Neural progenitor cell (in vitro differentiated cells): ENCODE measurements around the gene USP7. TPM values are rescaled to one million over a fixed set of nuclear protein-coding genes. Genes with fewer than 3 reads are reported as not detected.

Experiments used
- DNase-seq: peaks from one replicate; pipeline ENCODE4 v3.0.0-alpha.2; 2016; ENCODE audit warnings: low spot score
- H2AFZ ChIP-seq: fragments of 200-600 bp; sonication (generic); replicated peaks from 2 replicates; pipeline ENCODE4 v1.6.1; 2016; ENCODE audit warnings: antibody characterized with exemption
- H3F3A ChIP-seq: fragments of 200-600 bp; sonication (generic); 2 replicates; pipeline ENCODE4 v1.6.1; 2016; ENCODE audit warnings: antibody characterized with exemption, low read depth
- H3K27ac ChIP-seq: fragments of 200-600 bp; sonication (generic); 2 replicates; pipeline ENCODE4 v1.5.1; 2016; ENCODE audit warnings: mild to moderate bottlenecking
- H3K27me3 ChIP-seq: fragments of 200-600 bp; sonication (generic); 2 replicates; pipeline ENCODE4 v1.6.1; 2016; ENCODE audit warnings: mild to moderate bottlenecking, moderate library complexity
- H3K36me3 ChIP-seq: fragments of 200-600 bp; sonication (generic); 2 replicates; pipeline ENCODE4 v1.5.1; 2016
- H3K4me1 ChIP-seq: fragments of 200-600 bp; sonication (generic); 2 replicates; pipeline ENCODE4 v1.6.1; 2016; ENCODE audit warnings: mixed run types
- H3K4me2 ChIP-seq: fragments of 200-600 bp; sonication (generic); 2 replicates; pipeline ENCODE4 v1.6.1; 2016
- H3K4me3 ChIP-seq: fragments of 200-600 bp; sonication (generic); 2 replicates; pipeline ENCODE4 v1.5.1; 2016
- H3K79me2 ChIP-seq: fragments of 200-600 bp; sonication (generic); 2 replicates; pipeline ENCODE4 v1.6.1; 2016; ENCODE audit warnings: low read depth
- H3K9ac ChIP-seq: fragments of 200-600 bp; sonication (generic); 2 replicates; pipeline ENCODE4 v1.6.1; 2016
- H3K9me3 ChIP-seq: fragments of 200-600 bp; sonication (generic); 2 replicates; pipeline ENCODE4 v1.5.1; 2016; ENCODE audit warnings: low read depth
- H4K20me1 ChIP-seq: fragments of 200-600 bp; sonication (generic); 2 replicates; pipeline ENCODE4 v1.6.1; 2016; ENCODE audit warnings: low read depth
- H3K27ac Mint-ChIP-seq: 3 replicates; pipeline ENCODE4 v1.8.0; 2021; ENCODE audit warnings: mixed read lengths
- H3K27me3 Mint-ChIP-seq: 2 replicates; pipeline ENCODE4 v1.8.0; 2022; ENCODE audit warnings: low read depth, mild to moderate bottlenecking, inconsistent platforms, moderate library complexity, mixed read lengths; ENCODE audit not compliant: insufficient read depth
- H3K36me3 Mint-ChIP-seq: 3 replicates; pipeline ENCODE4 v1.8.0; 2021; ENCODE audit warnings: mixed read lengths
- H3K4me1 Mint-ChIP-seq: 3 replicates; pipeline ENCODE4 v1.8.0; 2021; ENCODE audit warnings: mixed read lengths
- H3K4me3 Mint-ChIP-seq: 3 replicates; pipeline ENCODE4 v1.8.0; 2021; ENCODE audit warnings: mild to moderate bottlenecking, moderate library complexity, mixed read lengths
- H3K9me3 Mint-ChIP-seq: 3 replicates; pipeline ENCODE4 v1.8.0; 2020; ENCODE audit warnings: mixed read lengths
- CTCF ChIP-seq: fragments of 200-600 bp; sonication (generic); IDR thresholded peaks from 2 replicates; pipeline ENCODE4 v1.5.1; 2017; ENCODE audit warnings: antibody characterized with exemption, mild to moderate bottlenecking
- EZH2 ChIP-seq: fragments of 200-600 bp; sonication (generic); IDR thresholded peaks from 2 replicates; pipeline ENCODE4 v1.6.1; 2017; ENCODE audit warnings: antibody characterized with exemption, mild to moderate bottlenecking, moderate library complexity
- EZH2phosphoT487 ChIP-seq: fragments of 200-600 bp; sonication (generic); IDR thresholded peaks from 2 replicates; pipeline ENCODE4 v1.6.1; 2017; ENCODE audit warnings: antibody characterized with exemption
- total RNA-seq: library from RNA; depleted of rRNA; stranded (reverse); fragments of >200 nt; gene quantifications from 2 replicates; pipeline ENCODE4 v1.2.3, GENCODE V29; 2015; ENCODE audit warnings: low replicate concordance

Gene USP7
- total RNA-seq, 1 donor from 2014 or later: 90.3 TPM

GRCh38 chr16:8957509-8958157 is 6.1 kb downstream of the USP7 start:
- DNase-seq: no peak
- Histone ChIP-seq H3K79me2 (peaks cover 95% of the 10 kb centered on the region), H2AFZ (no peak overlapping the region), H3K4me2 (peak overlapping the region; percentile 16), H3K27me3 (no peaks in the 10 kb centered on the region), H3F3A (peaks cover 23% of the 10 kb centered on the region), H3K9me3 (no peaks in the 10 kb centered on the region), H3K9ac (no peak overlapping the region), H3K36me3 (no peaks in the 10 kb centered on the region), H3K4me1 (peaks cover 52% of the 10 kb centered on the region), H3K27ac (no peak overlapping the region), H4K20me1 (peaks cover 95% of the 10 kb centered on the region), H3K4me3 (no peak overlapping the region)
- peaks cover 5% of the 10 kb centered on the region for H3K36me3 Mint-ChIP-seq
- peaks cover 7% of the 10 kb centered on the region for H3K27me3 Mint-ChIP-seq
- H3K4me3 Mint-ChIP-seq: peak overlapping the region; percentile 46
- TF ChIP-seq EZH2 (no peak), CTCF (no peak), EZH2phosphoT487 (no peak)
- H3K4me1 Mint-ChIP-seq: peaks cover 82% of the 10 kb centered on the region
- H3K9me3 Mint-ChIP-seq: no peaks in the 10 kb centered on the region
- no peak overlapping the region for H3K27ac Mint-ChIP-seq

DNA sequence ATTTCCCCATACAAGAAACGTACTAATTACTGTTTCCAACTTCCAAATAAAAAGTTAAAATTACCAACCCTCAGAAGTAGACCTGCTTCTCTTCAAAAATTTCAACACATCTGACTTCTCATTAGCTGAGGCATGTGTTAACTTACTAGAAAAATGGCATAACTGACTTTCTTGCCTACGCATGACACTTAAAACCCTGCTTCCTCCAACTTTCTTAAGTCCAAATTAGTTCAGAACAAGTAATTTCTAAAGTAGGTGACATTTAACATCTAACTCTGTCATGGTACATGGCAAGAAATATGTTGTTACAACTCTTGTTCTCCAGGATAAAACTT is 6.7 kb downstream of the USP7 start:
- Histone ChIP-seq H3K4me3 (no peak overlapping the region), H3K27me3 (no peaks in the 10 kb centered on the region), H3F3A (peaks cover 20% of the 10 kb centered on the region), H3K9me3 (no peaks in the 10 kb centered on the region), H3K9ac (no peak overlapping the region), H2AFZ (no peak overlapping the region), H4K20me1 (peaks cover 95% of the 10 kb centered on the region), H3K79me2 (peaks cover 95% of the 10 kb centered on the region), H3K4me2 (no peak overlapping the region), H3K4me1 (peaks cover 55% of the 10 kb centered on the region), H3K27ac (no peak overlapping the region), H3K36me3 (no peaks in the 10 kb centered on the region)
- Mint-ChIP-seq H3K36me3 (peaks cover 2% of the 10 kb centered on the region), H3K4me3 (no peak overlapping the region), H3K4me1 (peaks cover 84% of the 10 kb centered on the region), H3K27me3 (peaks cover 6% of the 10 kb centered on the region), H3K9me3 (no peaks in the 10 kb centered on the region), H3K27ac (no peak overlapping the region)
- no peak for DNase-seq
- TF ChIP-seq CTCF (no peak), EZH2 (no peak), EZH2phosphoT487 (no peak)

- Mint-ChIP-seq H3K27ac (no peak overlapping the region), H3K4me1 (peaks cover 84% of the 10 kb centered on the region), H3K27me3 (peaks cover 2% of the 10 kb centered on the region), H3K36me3 (no peaks in the 10 kb centered on the region), H3K4me3 (no peak overlapping the region), H3K9me3 (no peaks in the 10 kb centered on the region)
- H3K27me3 ChIP-seq: no peaks in the 10 kb centered on the region
- H3K4me2 ChIP-seq: no peak overlapping the region
- H4K20me1 ChIP-seq: peaks cover 95% of the 10 kb centered on the region
- H3K4me3 ChIP-seq: no peak overlapping the region
- DNase-seq: no peak
- H3K79me2 ChIP-seq: peaks cover 95% of the 10 kb centered on the region
- no peak overlapping the region for H3K27ac ChIP-seq
- TF ChIP-seq EZH2 (no peak), CTCF (no peak), EZH2phosphoT487 (no peak)
- peaks cover 55% of the 10 kb centered on the region for H3K4me1 ChIP-seq
- peaks cover 16% of the 10 kb centered on the region for H3F3A ChIP-seq
- no peaks in the 10 kb centered on the region for H3K9me3 ChIP-seq
- H2AFZ ChIP-seq: no peak overlapping the region
- no peak overlapping the region for H3K9ac ChIP-seq
- no peaks in the 10 kb centered on the region for H3K36me3 ChIP-seq
Observed at GRCh38 chr16:8956265-8957062, 7.2 kb downstream of the USP7 start.
